SK-N-SH (cell line): ENCODE data around the gene ABCB9. TPM values are rescaled to one million over a fixed set of nuclear protein-coding genes. Genes with fewer than 3 reads are reported as not detected.

Experiments used
- CTCF ChIA-PET: fragments of 300-600, 350-600 bp; formaldehyde crosslinking; extraction: SDS; loops from one replicate; lab custom pipeline; 2021; lab: Yijun Ruan, JAX
- POLR2A ChIA-PET: fragments of 350-600 bp; sonication (Branson Sonifier 250); formaldehyde crosslinking; extraction: SDS; loops from one replicate; lab custom pipeline; 2020; ENCODE audit warnings: antibody characterized with exemption, inconsistent platforms; lab: Yijun Ruan, JAX
- DNase-seq: peaks from one replicate; pipeline ENCODE4 v3.0.0; 2012
- H2AFZ ChIP-seq: fragments of 200-600 bp; sonication (generic); 2 replicates; pipeline ENCODE4 v1.8.1; 2016; ENCODE audit warnings: antibody characterized with exemption, mild to moderate bottlenecking, low read depth
- H3F3A ChIP-seq: fragments of 200-600 bp; sonication (generic); replicated peaks from 2 replicates; pipeline ENCODE3; 2016; ENCODE audit warnings: antibody characterized with exemption, mild to moderate bottlenecking; ENCODE audit not compliant: insufficient read depth
- H3K27ac ChIP-seq, 2 experiments: fragments of 200-500 bp in 1 of 2; fragments of 200-600 bp in 1 of 2; sonication (Bioruptor generic) in 1 of 2; sonication (generic), shearing (Covaris generic) in 1 of 2; 2 replicates each; pipeline versions ENCODE4 v1.5.1 to v1.6.1; 2014 to 2016; ENCODE audit warnings: low read depth in 2 of 2, inconsistent platforms in 1 of 2, low read length in 1 of 2, mild to moderate bottlenecking in 1 of 2, mixed read lengths in 1 of 2
- H3K27me3 ChIP-seq: fragments of 200-600 bp; sonication (generic), shearing (Covaris generic); 2 replicates; pipeline ENCODE4 v1.6.1; 2016; ENCODE audit warnings: mixed run types; ENCODE audit not compliant: insufficient read depth
- H3K36me3 ChIP-seq, 2 experiments: fragments of 200-500 bp in 1 of 2; fragments of 200-600 bp in 1 of 2; sonication (Bioruptor generic) in 1 of 2; sonication (generic) in 1 of 2; replicated peaks in 1 of 2; 2 replicates each; pipeline versions ENCODE3 to v1.5.1; 2014 to 2016; ENCODE audit warnings: low read length in 1 of 2, mild to moderate bottlenecking in 1 of 2; ENCODE audit not compliant: insufficient read depth in 2 of 2, control insufficient read depth in 1 of 2
- H3K4me1 ChIP-seq, 2 experiments: fragments of 200-500 bp in 1 of 2; fragments of 200-600 bp in 1 of 2; sonication (Bioruptor generic) in 1 of 2; sonication (generic), shearing (Covaris generic) in 1 of 2; 2 replicates each; pipeline versions ENCODE4 v1.5.1 to v1.6.1; 2014 to 2016; ENCODE audit warnings: low read depth in 1 of 2, low read length in 1 of 2, mixed run types in 1 of 2; ENCODE audit not compliant: insufficient read depth in 2 of 2, control insufficient read depth in 1 of 2
- H3K4me2 ChIP-seq: fragments of 200-600 bp; sonication (generic), shearing (Covaris generic); 2 replicates; pipeline ENCODE4 v1.6.1; 2017; ENCODE audit warnings: mixed run types
- H3K4me3 ChIP-seq, 2 experiments: fragments of 200-500 bp in 1 of 2; fragments of 200-600 bp in 1 of 2; sonication (Bioruptor generic) in 1 of 2; sonication (generic), shearing (Covaris generic) in 1 of 2; 2 replicates each; pipeline versions ENCODE4 v1.5.1 to v1.8.1; 2014 to 2016; ENCODE audit warnings: low read depth in 2 of 2, inconsistent platforms in 1 of 2, low read length in 1 of 2, mild to moderate bottlenecking in 1 of 2, mixed read lengths in 1 of 2, moderate library complexity in 1 of 2
- H3K79me2 ChIP-seq: fragments of 200-600 bp; sonication (generic); 2 replicates; pipeline ENCODE4 v1.8.1; 2017; ENCODE audit warnings: mild to moderate bottlenecking; ENCODE audit not compliant: insufficient read depth
- H3K9ac ChIP-seq: fragments of 200-600 bp; sonication (generic); 2 replicates; pipeline ENCODE4 v1.6.1; 2017; ENCODE audit warnings: mixed run types
- H3K9me2 ChIP-seq: fragments of 200-600 bp; sonication (generic); 2 replicates; pipeline ENCODE4 v1.6.1; 2017; ENCODE audit warnings: mixed run types
- H3K9me3 ChIP-seq: fragments of 200-600 bp; sonication (generic); 2 replicates; pipeline ENCODE4 v1.6.1; 2017; ENCODE audit warnings: mixed run types, mild to moderate bottlenecking, moderate library complexity
- H4K20me1 ChIP-seq: fragments of 200-600 bp; sonication (generic); 2 replicates; pipeline ENCODE4 v1.6.1; 2017; ENCODE audit warnings: mild to moderate bottlenecking, mixed run types; ENCODE audit not compliant: insufficient read depth
- FOSL2 ChIP-seq: IDR thresholded peaks from 2 replicates; pipeline ENCODE4 v1.4.0; 2012; ENCODE audit warnings: low read depth, mild to moderate bottlenecking, moderate library complexity, borderline replicate concordance
- FOXM1 ChIP-seq: IDR thresholded peaks from 2 replicates; pipeline ENCODE4 v1.4.0; 2012; ENCODE audit warnings: low read depth, mild to moderate bottlenecking
- GABPA ChIP-seq: IDR thresholded peaks from 2 replicates; pipeline ENCODE4 v1.4.0; 2012; ENCODE audit warnings: low read depth, mild to moderate bottlenecking
- GATA2 ChIP-seq: sonication (generic); formaldehyde crosslinking; IDR thresholded peaks from 2 replicates; pipeline ENCODE4 v1.5.0; 2020; ENCODE audit warnings: mild to moderate bottlenecking, missing genetic modification reagents
- IRF3 ChIP-seq: fragments of 150-350 bp; IDR thresholded peaks from 2 replicates; pipeline ENCODE4 v1.6.1; 2016; ENCODE audit warnings: mild to moderate bottlenecking, low read depth, low read length
- JUND ChIP-seq: IDR thresholded peaks from 2 replicates; pipeline ENCODE4 v1.4.0; 2012
- MXI1 ChIP-seq: IDR thresholded peaks from 2 replicates; pipeline ENCODE4 v1.6.1; 2012; ENCODE audit warnings: mild to moderate bottlenecking, low read depth, low read length, improper control_type of control experiment
- NRF1 ChIP-seq: IDR thresholded peaks from 2 replicates; pipeline ENCODE4 v1.6.1; 2012; ENCODE audit warnings: low read depth, mild to moderate bottlenecking, low read length
- RCOR1 ChIP-seq: fragments of 150-350 bp; IDR thresholded peaks from 2 replicates; pipeline ENCODE4 v1.6.1; 2017; ENCODE audit warnings: antibody characterized with exemption, low read length
- REST ChIP-seq: IDR thresholded peaks from 2 replicates; pipeline ENCODE4 v1.6.1; 2012; ENCODE audit warnings: mild to moderate bottlenecking, low read depth, low read length, moderate library complexity
- SMC3 ChIP-seq: IDR thresholded peaks from 2 replicates; pipeline ENCODE4 v1.6.1; 2012; ENCODE audit warnings: low read depth, low read length, improper control_type of control experiment
- USF1 ChIP-seq: IDR thresholded peaks from 2 replicates; pipeline ENCODE4 v1.4.0; 2012; ENCODE audit warnings: low read depth, borderline replicate concordance
- WGBS: methylation state at CpG from one replicate; pipeline ENCODE4 v1.1.6; 2017; ENCODE audit warnings: low lambda C conversion rate; 5-methylcytosine and 5-hydroxymethylcytosine counted together
- polyA plus RNA-seq, 3 experiments: library from polyadenylated mRNA; depleted of rRNA; stranded (reverse); fragments of >200 nt; gene quantifications; 2 replicates each; pipeline ENCODE4 v1.2.3, GENCODE V29; 2012
- TF ChIP-seq, protein P1 (sequence below): IDR thresholded peaks from 2 replicates; pipeline ENCODE4 v1.4.0; 2012; ENCODE audit warnings: low read depth

The ABCB9 gene
- polyA plus RNA-seq, 1 of the 3 experiments (the other 2 are of a cell fraction) = 6.2 TPM

DNA sequence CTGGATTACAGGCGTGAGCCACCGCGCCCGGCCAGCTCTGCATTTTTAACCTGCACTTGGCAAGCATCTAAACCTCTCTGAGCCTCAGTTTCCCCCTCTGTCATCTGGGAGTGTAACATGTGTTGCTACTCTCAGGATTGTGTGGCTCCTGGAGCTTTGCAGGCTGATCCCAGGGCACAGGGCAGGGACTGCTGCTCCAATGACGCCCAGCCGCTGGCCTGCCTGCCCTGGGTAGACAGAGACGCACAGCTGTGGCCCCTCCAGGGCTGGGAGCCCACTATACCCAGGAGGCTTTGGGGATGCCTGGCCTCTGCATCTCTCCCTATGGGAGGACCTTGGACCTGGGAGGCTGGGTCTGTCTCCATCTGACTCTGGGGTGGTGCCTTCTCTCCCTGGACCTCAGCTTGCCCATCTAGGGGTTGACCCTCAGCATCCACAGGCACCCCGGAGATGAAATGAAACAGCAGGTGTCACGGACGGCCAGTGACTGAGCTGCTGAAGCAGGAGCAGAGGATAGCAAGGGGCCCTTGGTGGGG, 27.9 kb upstream of the ABCB9 start:
- TF ChIP-seq JUND (no peak), MXI1 (no peak), GABPA (no peak), REST (no peak), FOXM1 (no peak), FOSL2 (no peak), SMC3 (no peak), USF1 (no peak), IRF3 (no peak), NRF1 (no peak), RCOR1 (no peak), GATA2 (no peak)
- TF ChIP-seq, protein P1, sequence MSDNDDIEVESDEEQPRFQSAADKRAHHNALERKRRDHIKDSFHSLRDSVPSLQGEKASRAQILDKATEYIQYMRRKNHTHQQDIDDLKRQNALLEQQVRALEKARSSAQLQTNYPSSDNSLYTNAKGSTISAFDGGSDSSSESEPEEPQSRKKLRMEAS = no peak
- Histone ChIP-seq H2AFZ (no peak overlapping the region), H3F3A (no peaks in the 10 kb centered on the region), H3K27me3 (no peaks in the 10 kb centered on the region), H3K9ac (no peak overlapping the region), H3K9me3 (no peaks in the 10 kb centered on the region), H3K4me3 (no peak overlapping the region), H4K20me1 (no peaks in the 10 kb centered on the region), H3K4me2 (no peak overlapping the region), H3K36me3 (no peaks in the 10 kb centered on the region), H3K79me2 (no peaks in the 10 kb centered on the region), H3K9me2 (no peaks in the 10 kb centered on the region), H3K27ac (no peak overlapping the region), H3K4me1 (peaks cover 0 to 4% of the 10 kb centered on the region in 2 experiments; a peak in 1 of 4 replicates)
- 100% methylated on average over 6 of the region's 10 CpGs for WGBS
- no peak for DNase-seq
- CTCF ChIA-PET = interaction anchor here (0.8 to 1.0 kb wide), 2 partner anchors 13 to 244 kb away, joined by 3 read pairs; no protein-coding TSS in a partner anchor
- POLR2A ChIA-PET = no interaction called here
